ENCODE results near the gene KIF4B. TPM values are rescaled to one million over a fixed set of nuclear protein-coding genes. Genes with fewer than 3 reads are reported as not detected.
"Not testable (repeated sequence)": the region's sequence is repeated elsewhere in the genome, so short reads cannot be mapped to it uniquely, and the experiment has no call there.

KIF4B gene
- total RNA-seq, 1 experiment from 2014 or later: not detected

- DNase-seq (ENCODE audit: low spot score): no peak
Measured at GRCh38 chr5:155008669-155009068, 4.9 kb upstream of the KIF4B start.

- no peak for DNase-seq (ENCODE audit: low spot score)
Measured at GRCh38 chr5:155010881-155011280, 2.7 kb upstream of the KIF4B start.

- no peak for DNase-seq (ENCODE audit: low spot score)
Measured at GRCh38 chr5:155015239-155015638, 1.7 kb downstream of the KIF4B start.

DNA sequence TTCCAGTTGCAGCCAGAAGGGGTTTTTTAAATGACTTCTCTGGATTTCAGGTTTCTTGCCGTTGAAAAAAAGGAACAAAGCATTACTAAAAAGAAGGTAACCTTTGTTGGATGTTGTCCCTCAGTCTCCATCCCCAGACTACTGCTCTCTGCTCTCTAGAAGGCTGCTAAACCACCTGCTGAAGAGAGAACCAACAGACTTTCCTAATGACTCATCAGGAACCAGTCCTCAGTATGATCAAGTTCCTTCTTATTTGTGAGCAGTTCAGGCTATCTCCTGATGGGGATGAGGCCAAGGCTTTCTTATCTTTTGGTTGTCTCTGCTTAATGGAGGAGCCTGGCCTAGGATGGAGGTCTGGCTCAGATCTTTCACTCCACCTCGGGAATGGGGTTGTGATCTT is 4.1 kb downstream of the KIF4B start:
- DNase-seq (ENCODE audit: low spot score): no peak

- DNase-seq (ENCODE audit: low spot score): no peak
Measured at GRCh38 chr5:155019601-155020226, 6.2 kb downstream of the KIF4B start.

DNA sequence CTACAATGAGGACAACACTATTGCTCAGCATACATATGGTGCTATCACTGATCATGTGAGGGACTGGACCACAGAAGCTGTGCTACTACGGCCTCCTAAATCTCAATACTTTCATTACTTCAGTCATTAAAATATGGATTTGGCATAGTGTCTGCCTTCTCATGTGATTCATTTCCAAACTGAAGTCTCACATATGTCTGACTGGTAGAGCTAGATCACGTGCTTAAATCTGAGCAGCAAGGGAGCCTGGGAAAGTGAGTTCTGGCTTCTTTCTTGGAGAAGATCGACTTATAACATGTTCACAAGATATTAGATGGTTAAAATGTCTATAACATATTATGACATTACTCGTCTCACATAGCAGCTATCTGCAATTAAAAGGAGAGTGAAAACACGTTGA is 8.3 kb downstream of the KIF4B start:
- no peak for DNase-seq (ENCODE audit: low spot score)

DNA sequence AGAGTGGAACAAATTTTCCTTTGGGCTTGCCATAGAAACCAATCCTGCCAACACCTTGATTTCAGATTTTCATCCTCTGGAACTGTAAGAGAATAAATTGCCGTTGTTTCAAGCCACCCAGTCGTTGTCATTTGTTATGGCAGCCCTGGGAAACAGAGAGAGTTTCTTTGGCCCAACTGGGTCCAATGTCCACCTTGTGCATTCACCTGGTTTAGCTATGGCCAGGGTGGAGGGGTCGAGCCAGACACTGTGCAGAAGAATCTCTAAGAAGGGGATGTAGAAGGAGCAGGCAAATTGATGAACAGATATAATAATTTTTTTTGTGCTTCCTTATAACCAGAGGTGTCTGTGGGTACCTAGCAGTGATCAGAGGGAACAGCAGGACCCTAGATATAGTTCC is 9.8 kb downstream of the KIF4B start:
- no peak for DNase-seq (ENCODE audit: low spot score)

GRCh38 chr5:155024015-155024414 is 10.5 kb downstream of the KIF4B start:
- no peak for DNase-seq (ENCODE audit: low spot score)

DNA sequence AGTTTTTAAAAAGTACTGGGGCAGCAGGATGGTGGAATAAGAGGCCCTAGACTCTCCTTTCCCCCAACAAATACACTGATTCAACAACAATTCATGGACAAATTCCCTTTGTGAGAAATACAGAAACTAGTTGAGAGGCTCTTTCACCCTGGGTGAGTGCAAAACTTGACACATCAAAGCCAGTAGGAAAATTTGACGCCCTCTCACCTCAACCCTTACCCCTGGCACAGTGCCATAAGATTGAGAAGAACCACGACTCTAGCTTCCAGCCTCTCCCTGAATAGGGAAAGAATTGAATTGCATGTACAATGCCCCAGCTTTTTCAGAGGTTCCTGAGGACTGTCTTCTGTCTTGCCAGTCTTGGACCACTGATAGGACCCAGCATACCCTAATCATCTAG is 12.3 kb downstream of the KIF4B start:
- DNase-seq (ENCODE audit: low spot score): no peak

- peak; percentile 27 for DNase-seq (ENCODE audit: low spot score)
Measured at GRCh38 chr5:155027993-155028629, 14.6 kb downstream of the KIF4B start.

DNA sequence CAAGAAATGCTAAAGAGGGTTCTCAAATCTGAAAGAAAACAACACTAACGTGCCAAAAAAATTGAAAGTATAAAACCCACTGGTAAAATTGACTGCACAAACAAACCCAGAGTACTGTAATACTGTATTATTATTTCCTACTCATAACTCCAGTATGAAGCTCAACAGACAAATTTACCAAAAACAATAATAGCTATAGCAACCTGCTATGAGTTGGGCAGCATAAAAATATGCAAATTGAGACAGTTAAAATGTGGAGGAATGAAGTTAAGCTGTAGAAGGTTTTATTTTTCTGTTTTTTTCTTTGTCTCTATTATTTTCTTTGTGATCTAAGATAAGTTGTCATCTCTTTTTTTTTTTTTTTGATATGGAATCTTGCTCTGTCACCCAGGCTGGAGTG is 15.7 kb downstream of the KIF4B start:
- no peak for DNase-seq (ENCODE audit: low spot score)

DNA sequence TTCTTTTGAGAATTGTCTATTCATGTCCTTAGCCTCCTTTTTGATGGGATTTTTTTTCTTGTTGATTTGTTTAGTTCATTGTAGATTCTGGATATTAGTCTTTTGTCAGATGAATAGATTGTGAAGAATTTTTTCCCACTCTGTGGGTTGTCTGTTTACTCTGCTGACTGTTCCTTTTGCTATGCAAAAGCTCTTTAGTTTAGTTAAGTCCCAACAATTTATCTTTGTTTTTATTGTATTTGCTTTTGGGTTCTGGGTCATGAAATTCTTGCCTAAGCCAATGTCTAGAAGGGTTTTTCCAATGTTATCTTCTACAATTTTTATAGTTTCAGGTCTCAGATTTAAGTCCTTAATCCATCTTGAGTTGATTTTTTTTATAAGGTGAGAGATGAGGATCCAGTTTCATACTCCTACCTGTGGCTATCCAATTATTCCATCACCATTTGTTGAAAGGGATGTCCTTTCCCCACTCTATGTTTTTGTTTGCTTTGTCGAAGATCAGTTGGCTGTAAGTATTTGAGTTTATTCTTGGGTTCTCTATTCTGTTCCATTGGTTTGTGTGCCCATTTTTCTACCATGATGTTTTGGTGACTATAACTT is 20.7 kb downstream of the KIF4B start:
- DNase-seq (ENCODE audit: low spot score): not testable (repeated sequence)

DNA sequence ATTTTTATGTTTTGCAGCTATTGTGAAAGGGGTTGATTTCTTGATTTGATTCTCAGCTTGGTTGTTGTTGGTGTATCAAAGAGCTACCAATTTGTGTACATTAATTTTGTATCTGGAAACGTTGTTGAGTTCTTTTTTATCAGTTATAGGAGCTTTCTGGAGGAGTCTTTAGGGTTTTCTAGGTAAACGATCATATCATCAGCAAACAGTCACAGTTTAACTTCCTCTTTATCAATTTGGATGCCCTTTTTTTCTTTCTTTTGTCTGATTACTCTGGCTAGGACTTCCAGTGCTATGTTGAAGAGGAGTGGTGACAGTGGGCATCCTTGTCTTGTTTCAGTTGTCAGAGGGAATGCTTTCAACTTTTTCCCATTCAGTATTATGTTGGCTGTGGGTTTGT is 21.5 kb downstream of the KIF4B start:
- not testable (repeated sequence) for DNase-seq (ENCODE audit: low spot score)

DNA sequence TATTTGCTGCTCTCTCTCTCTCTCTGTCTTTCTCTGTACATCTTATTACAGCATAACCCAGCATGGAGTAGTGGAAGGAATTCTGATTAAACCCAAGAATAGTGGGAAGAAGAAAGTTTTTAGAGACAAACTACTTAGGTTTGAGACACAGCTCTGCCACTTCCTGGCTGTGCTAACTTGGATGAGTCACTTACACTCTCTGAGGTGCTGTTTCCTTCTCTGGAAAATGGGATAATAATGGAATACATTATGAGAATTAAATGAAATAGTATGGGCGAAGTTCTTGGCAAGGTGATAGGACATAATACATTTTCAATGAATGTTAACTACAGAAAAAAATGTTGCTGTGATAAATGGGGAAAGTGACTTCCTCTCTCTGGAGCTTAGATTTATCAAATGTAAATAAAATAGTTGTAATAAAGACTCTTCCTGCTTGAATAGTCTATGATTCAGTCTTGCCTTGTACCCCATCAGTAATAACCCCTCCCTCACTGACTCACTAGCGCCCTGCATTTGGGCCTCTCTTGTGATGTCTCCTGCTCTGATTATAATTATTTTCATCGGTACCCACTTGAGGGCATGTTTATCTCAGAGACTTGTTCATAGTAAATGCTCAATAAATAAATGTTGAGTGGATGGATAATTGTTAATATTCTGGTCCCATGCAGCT is 27.6 kb downstream of the KIF4B start:
- DNase-seq (ENCODE audit: low spot score): no peak

- no peak for DNase-seq (ENCODE audit: low spot score)
Measured at GRCh38 chr5:155044591-155044990, 31.0 kb downstream of the KIF4B start.

DNA sequence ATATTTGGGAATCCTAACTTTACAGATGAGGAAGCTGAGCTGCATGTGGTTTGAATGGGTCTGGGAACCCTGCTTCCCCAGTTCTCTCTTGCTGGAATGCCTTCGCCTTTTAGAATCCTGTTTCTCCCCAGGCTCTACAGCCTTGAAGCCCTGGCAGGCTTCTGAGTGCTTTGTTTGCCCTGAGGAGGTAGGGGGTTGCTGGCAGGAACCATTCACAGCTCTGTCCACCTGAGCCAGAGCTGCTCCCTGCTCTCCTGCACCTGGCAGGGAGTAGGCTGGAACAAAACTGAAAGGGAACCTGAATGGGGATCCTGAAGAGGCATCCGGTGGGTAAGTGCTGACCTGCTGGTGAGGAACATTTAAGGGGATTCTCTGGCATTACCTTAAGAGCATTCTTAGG is 33.0 kb downstream of the KIF4B start:
- no peak for DNase-seq (ENCODE audit: low spot score)

DNA sequence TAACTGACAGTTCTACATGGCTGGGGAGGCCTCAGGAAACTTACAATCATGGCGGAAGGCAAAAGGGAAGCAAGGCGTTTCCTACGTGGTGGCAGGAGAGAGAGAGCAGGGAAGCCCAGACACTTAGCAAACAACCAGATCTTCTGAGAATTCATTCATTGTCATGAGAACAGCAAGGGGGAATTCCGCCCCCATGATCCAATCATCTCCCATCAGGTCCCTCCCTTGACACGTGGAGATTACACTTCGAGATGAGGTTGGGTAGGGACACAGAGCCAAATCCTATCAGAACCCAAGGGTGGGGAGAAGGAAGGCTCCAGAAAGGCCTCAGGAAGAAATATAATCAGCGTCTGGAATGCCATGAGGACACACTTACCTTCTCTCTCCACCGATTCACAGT is 34.3 kb downstream of the KIF4B start:
- no peak for DNase-seq (ENCODE audit: low spot score)

- DNase-seq (ENCODE audit: low spot score): peak; percentile 21
Measured at GRCh38 chr5:155049569-155050383, 36.2 kb downstream of the KIF4B start.

GRCh38 chr5:155050384-155051019 is 36.9 kb downstream of the KIF4B start:
- no peak for DNase-seq (ENCODE audit: low spot score)

DNA sequence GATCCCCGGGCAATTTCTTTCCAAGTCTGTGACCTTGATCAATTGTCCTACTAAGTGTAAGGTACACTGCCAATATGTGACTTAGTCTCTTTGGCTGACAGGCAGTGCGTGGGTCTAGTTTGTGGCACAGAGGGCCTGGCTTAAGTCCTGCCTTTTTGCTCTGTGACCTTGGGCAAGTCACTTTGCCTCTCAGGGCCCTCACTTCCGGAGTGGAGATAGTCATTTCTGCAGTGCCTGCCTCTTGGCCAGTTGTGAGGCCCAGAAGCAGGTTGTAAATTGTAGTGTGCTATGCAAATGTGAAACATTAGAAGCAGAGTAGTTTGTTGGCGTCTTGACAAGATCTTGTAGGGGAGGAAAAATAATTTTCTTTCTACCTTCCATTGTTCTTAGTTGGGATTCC is 39.0 kb downstream of the KIF4B start:
- DNase-seq (ENCODE audit: low spot score): no peak

DNA sequence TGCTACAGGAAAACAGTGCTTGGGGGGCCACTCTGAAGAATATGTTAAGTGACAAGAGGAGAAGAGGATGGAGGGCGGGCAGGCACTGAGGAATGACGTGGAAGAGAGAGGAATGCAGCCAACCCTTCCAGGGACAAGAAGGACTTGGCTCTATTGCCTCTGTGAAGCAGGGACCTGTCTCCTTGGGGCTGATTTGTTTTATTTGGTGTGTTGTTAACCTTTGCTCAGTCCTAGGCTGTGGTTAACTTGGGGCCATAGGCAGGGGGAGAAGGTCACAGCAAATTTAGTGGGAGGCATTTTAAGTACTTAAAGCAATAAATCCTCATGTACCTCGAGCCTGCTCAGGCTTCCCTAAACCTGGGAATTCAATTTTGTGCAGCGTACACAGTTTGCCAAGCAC is 39.9 kb downstream of the KIF4B start:
- DNase-seq (ENCODE audit: low spot score): no peak

Data from HT-29 (cell line).